Activated CD8-positive, alpha-beta T cell treated with anti-CD3 and anti-CD28 coated beads for 36 hours (primary cell): ENCODE measurements around the gene PPP2R1B. TPM values are rescaled to one million over a fixed set of nuclear protein-coding genes. Genes with fewer than 3 reads are reported as not detected.

Experiments
- ATAC-seq: fragments of 200-7000 bp; cut with Tn5 transposase; one replicate; pipeline ENCODE4 v1.10.0; 2021; ENCODE audit warnings: mild to moderate bottlenecking, moderate library complexity
- CTCF ChIA-PET: fragments of 350-600 bp; sonication (Branson Sonifier 250); formaldehyde crosslinking; loops from one replicate; lab custom pipeline; 2021; ENCODE audit warnings: antibody characterized with exemption; lab: Charles Lee
- POLR2A ChIA-PET: fragments of 350-600 bp; sonication (Branson Sonifier 250); formaldehyde crosslinking; loops from one replicate; lab custom pipeline; 2021; ENCODE audit warnings: antibody characterized with exemption; lab: Charles Lee
- DNase-seq: peaks from one replicate; pipeline ENCODE4 v3.0.0-alpha.2; 2020
- H3K27ac Mint-ChIP-seq: one replicate; pipeline ENCODE4 v1.8.0; 2021; ENCODE audit warnings: mild to moderate bottlenecking, mixed read lengths
- H3K27me3 Mint-ChIP-seq: one replicate; pipeline ENCODE4 v1.8.0; 2021; ENCODE audit warnings: mixed read lengths
- H3K36me3 Mint-ChIP-seq: one replicate; pipeline ENCODE4 v1.8.0; 2021; ENCODE audit warnings: low read depth, mixed read lengths
- H3K4me1 Mint-ChIP-seq: one replicate; pipeline ENCODE4 v1.8.0; 2021; ENCODE audit warnings: low read depth, mixed read lengths
- H3K4me3 Mint-ChIP-seq: one replicate; pipeline ENCODE4 v1.8.0; 2021; ENCODE audit warnings: mild to moderate bottlenecking, moderate library complexity, mixed read lengths
- H3K9me3 Mint-ChIP-seq: one replicate; pipeline ENCODE4 v1.8.0; 2021; ENCODE audit warnings: mixed read lengths
- CTCF ChIP-seq: fragments of 200-600 bp; IDR thresholded peaks from one replicate; pipeline ENCODE4 v1.8.0; 2022; ENCODE audit warnings: antibody characterized with exemption, mild to moderate bottlenecking
- intact Hi-C: fragments of 100-400 bp; cut with micrococcal nuclease; formaldehyde crosslinking; loops from one replicate; pipeline ENCODE4 v1.10.0; 2022
- total RNA-seq, 2 experiments: library from RNA; stranded (reverse); gene quantifications; one replicate each; pipeline ENCODE4 v1.2.3, GENCODE V29; 2021

PPP2R1B gene
- total RNA-seq, 2 experiments from 2014 or later = 49.7 to 54.0 TPM

- CTCF ChIA-PET = interaction anchor here (1.6 to 10.9 kb wide), 3 partner anchors 16 to 173 kb away, joined by 6 to 91 read pairs (median 6); no protein-coding TSS in a partner anchor
- H3K36me3 Mint-ChIP-seq = peaks cover 54% of the 10 kb centered on the region
These were observed 6.3 kb downstream of the PPP2R1B start for GRCh38 chr11:111759778-111760407.

GRCh38 chr11:111759376-111759775 is 6.8 kb downstream of the PPP2R1B start:
- Mint-ChIP-seq H3K27me3 (no peaks in the 10 kb centered on the region), H3K4me1 (peaks cover 15% of the 10 kb centered on the region), H3K9me3 (no peaks in the 10 kb centered on the region), H3K36me3 (peaks cover 49% of the 10 kb centered on the region), H3K4me3 (no peak overlapping the region), H3K27ac (no peak overlapping the region)
- POLR2A ChIA-PET = no interaction called here
- CTCF ChIA-PET = interaction anchor here (1.7 to 10.9 kb wide), 2 partner anchors 17 to 172 kb away, joined by 6 to 91 read pairs; no protein-coding TSS in a partner anchor
- intact Hi-C loops = no loop called here
- ATAC-seq = no peak
- no peak for DNase-seq
- no peak for TF ChIP-seq CTCF

More at GRCh38 chr11:111759778-111760407, 6.3 kb downstream of the PPP2R1B start:
- Mint-ChIP-seq H3K4me3 (no peak overlapping the region), H3K4me1 (peaks cover 20% of the 10 kb centered on the region), H3K9me3 (no peaks in the 10 kb centered on the region), H3K27ac (no peak overlapping the region), H3K27me3 (no peaks in the 10 kb centered on the region)
- intact Hi-C loops = no loop called here
- no peak for TF ChIP-seq CTCF
- POLR2A ChIA-PET = no interaction called here
- no peak for ATAC-seq
- DNase-seq = no peak

- ChIA-PET POLR2A (interaction anchor here (1.1 to 1.6 kb wide), 2 partner anchors 10 to 125 kb away, joined by 3 to 4 read pairs; partner anchors contain the start of gene PPP2R1B), CTCF (interaction anchor here (1.0 kb wide), 1 partner anchor 85 kb away, joined by 4 read pairs; no protein-coding TSS in a partner anchor)
- TF ChIP-seq CTCF = no peak
- Mint-ChIP-seq H3K9me3 (no peaks in the 10 kb centered on the region), H3K36me3 (peaks cover 38% of the 10 kb centered on the region), H3K4me3 (no peak overlapping the region), H3K4me1 (no peaks in the 10 kb centered on the region), H3K27ac (no peak overlapping the region), H3K27me3 (no peaks in the 10 kb centered on the region)
- no peak for ATAC-seq
- intact Hi-C loops = no loop called here
- DNase-seq = no peak
These were observed 10.1 kb downstream of the PPP2R1B start for GRCh38 chr11:111756097-111756496.

- intact Hi-C loops = no loop called here
- TF ChIP-seq CTCF = no peak
- Mint-ChIP-seq H3K4me3 (no peak overlapping the region), H3K9me3 (no peaks in the 10 kb centered on the region), H3K27me3 (no peaks in the 10 kb centered on the region), H3K36me3 (peaks cover 53% of the 10 kb centered on the region), H3K27ac (no peak overlapping the region), H3K4me1 (no peaks in the 10 kb centered on the region)
- ChIA-PET CTCF (no interaction called here), POLR2A (no interaction called here)
- DNase-seq (no peak), ATAC-seq (no peak)
These were observed 16.5 kb downstream of the PPP2R1B start for GRCh38 chr11:111749646-111750045.

GRCh38 chr11:111748035-111748804 is 18.0 kb downstream of the PPP2R1B start:
- ATAC-seq (no peak), DNase-seq (no peak)
- Mint-ChIP-seq H3K27ac (no peak overlapping the region), H3K4me3 (no peak overlapping the region), H3K9me3 (no peaks in the 10 kb centered on the region), H3K36me3 (peaks cover 53% of the 10 kb centered on the region), H3K27me3 (no peaks in the 10 kb centered on the region), H3K4me1 (no peaks in the 10 kb centered on the region)
- intact Hi-C loops = no loop called here
- TF ChIP-seq CTCF = no peak
- ChIA-PET POLR2A (no interaction called here), CTCF (interaction anchor here (1.6 kb wide), 1 partner anchor 15 kb away, joined by 3 read pairs; no protein-coding TSS in a partner anchor)
